Measurements from ENCODE around the gene TLN1. TPM values are rescaled to one million over a fixed set of nuclear protein-coding genes. Genes with fewer than 3 reads are reported as not detected.

Gene TLN1
- total and polyA plus RNA-seq, 11 donors = 152 to 373 (median 257) TPM

GRCh38 chr9:35658137-35658967 is 73.6 kb downstream of the TLN1 start, which contains the start of gene CCDC107:
Gene CCDC107, plus strand, starts transcription at chr9:35658292. Its CDS starts 88 bp downstream, at chr9:35658380.
- H3K27me3 ChIP-seq = no peaks in the 10 kb centered on the region
- DNase-seq (peak; percentile 86 to 93 (median 90)), ATAC-seq (peak; percentile 68 to 80 (median 78))
- TF ChIP-seq CTCF (IDR thresholded peaks at IDR 0.05) = peak; percentile 40 to 78 (median 60)
- TF ChIP-seq POLR2A (IDR thresholded peaks at IDR 0.05) = peak; percentile 91 to 97
- WGBS, 4 donors = 0 to 1% (median 0%) methylated on average over 19 to 67 of the region's 67 CpGs
- intact Hi-C loops (cut with DNase I) = loop anchor here in 9 of 10 donors (1.0 to 10.0 kb wide), 16 partner anchors 30 to 226 kb away; partner anchors contain the start of genes CREB3 (in 2 of the 9), FAM221B (in 2 of the 9), GBA2 (in 2 of the 9) and RGP1 (in 2 of the 9)
- peak within 1 kb of the TSS; percentile 72 to 98 (median 88) for H3K4me3 ChIP-seq
- H3K9me3 ChIP-seq = no peaks in the 10 kb centered on the region
- H3K27ac ChIP-seq = peak within 1 kb of the TSS; percentile 93 to 100 (median 97)
- peaks cover 0 to 22% (median 16%) of the 10 kb centered on the region in 9 donors for H3K36me3 ChIP-seq
- H3K4me1 ChIP-seq = peaks cover 0 to 53% (median 30%) of the 10 kb centered on the region in 12 donors

GRCh38 chr9:35657546-35658136 is 74.4 kb downstream of the TLN1 start, which contains the start of gene RMRP:
Gene RMRP, minus strand, starts transcription at chr9:35658019.
- 0 to 1% (median 0%) methylated on average over 17 to 42 of the region's 42 CpGs for WGBS, 4 donors
- peak in 11 of 12 donors; percentile 12 to 55 (median 32) for TF ChIP-seq CTCF (IDR thresholded peaks at IDR 0.05)
- TF ChIP-seq POLR2A (IDR thresholded peaks at IDR 0.05) = peak in 1 of 2 donors; percentile 31
- Histone ChIP-seq H3K27ac (peak within 1 kb of the TSS; percentile 93 to 100 (median 97)), H3K27me3 (no peaks in the 10 kb centered on the region), H3K4me1 (peaks cover 0 to 56% (median 30%) of the 10 kb centered on the region in 12 donors), H3K36me3 (peaks cover 0 to 22% (median 16%) of the 10 kb centered on the region in 9 donors), H3K4me3 (peak within 1 kb of the TSS; percentile 72 to 98 (median 88)), H3K9me3 (no peaks in the 10 kb centered on the region)
- DNase-seq (peak; percentile 98 to 99 (median 98)), ATAC-seq (peak; percentile 94 to 97 (median 96))
- intact Hi-C loops (cut with DNase I) = loop anchor here in 9 of 10 donors (1.0 to 10.0 kb wide), 16 partner anchors 31 to 227 kb away; partner anchors contain the start of genes CREB3 (in 3 of the 9), TLN1 (in 3 of the 9), FAM221B (in 2 of the 9) and GBA2 (in 2 of the 9)

GRCh38 chr9:35656831-35657545 is 75.0 kb downstream of the TLN1 start:
- Histone ChIP-seq H3K4me3 (peak overlapping the region in 11 of 12 donors; percentile 7 to 98 (median 93)), H3K4me1 (peaks cover 0 to 55% (median 30%) of the 10 kb centered on the region in 12 donors), H3K36me3 (peaks cover 0 to 22% (median 16%) of the 10 kb centered on the region in 9 donors), H3K9me3 (no peaks in the 10 kb centered on the region), H3K27me3 (no peaks in the 10 kb centered on the region), H3K27ac (peak overlapping the region; percentile 93 to 100 (median 97))
- DNase-seq = no peak
- ATAC-seq = peak; percentile 0 to 10 (median 6)
- TF ChIP-seq CTCF (IDR thresholded peaks at IDR 0.05) (no peak), POLR2A (IDR thresholded peaks at IDR 0.05) (no peak)
- intact Hi-C loops (cut with DNase I) = loop anchor here in 7 of 10 donors (1.0 to 10.0 kb wide), 11 partner anchors 35 to 228 kb away; partner anchors contain the start of genes CREB3 (in 2 of the 7), FAM221B (in 2 of the 7), GBA2 (in 2 of the 7) and RGP1 (in 2 of the 7)
- WGBS, 4 donors = 24 to 33% (median 31%) methylated on average over 25 of the region's 25 CpGs

All from heart left ventricle (tissue), 16 donors.